Activated T-cell treated with anti-CD3 and anti-CD28 coated beads for 1 hour (primary cell): ENCODE measurements around the gene ACSL3.
"Not testable (repeated sequence)": the region's sequence is repeated elsewhere in the genome, so short reads cannot be mapped to it uniquely, and the experiment has no call there.

ENCODE experiments used
- DNase-seq: peaks from one replicate; pipeline ENCODE4 v3.0.0-alpha.2; 2020; ENCODE audit warnings: low read depth

ACSL3 gene

DNA sequence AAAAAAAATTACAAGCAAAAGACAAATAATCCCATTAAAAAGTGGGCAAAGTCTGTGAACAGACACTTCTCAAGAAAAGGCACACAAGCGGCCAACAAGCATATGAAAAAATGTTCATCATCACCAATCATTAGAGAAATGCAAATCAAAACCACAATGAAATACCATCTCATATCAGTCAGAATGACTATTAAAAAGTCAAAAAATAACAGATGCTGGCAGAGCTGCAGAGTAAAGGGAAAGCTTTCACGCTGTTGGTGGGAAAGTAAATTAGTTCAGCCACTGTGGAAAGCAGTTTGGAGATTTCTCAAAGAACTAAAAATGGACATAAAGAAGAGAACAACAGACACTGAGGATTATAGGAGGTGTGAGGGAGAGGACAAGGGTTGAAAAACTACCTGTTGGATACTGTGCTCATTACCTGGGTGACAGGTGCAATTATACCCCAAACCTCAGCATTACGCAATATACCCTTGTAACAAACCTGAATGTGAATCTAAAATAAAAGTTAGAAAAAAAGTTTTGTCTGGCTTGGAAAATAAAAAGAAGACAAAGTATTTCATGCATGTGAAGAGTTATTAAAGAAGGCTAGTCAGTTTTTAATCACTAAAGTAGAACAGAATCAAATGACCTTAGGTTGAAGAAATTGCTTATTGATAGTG, 8.7 kb upstream of the ACSL3 start:
- no peak for DNase-seq

DNA sequence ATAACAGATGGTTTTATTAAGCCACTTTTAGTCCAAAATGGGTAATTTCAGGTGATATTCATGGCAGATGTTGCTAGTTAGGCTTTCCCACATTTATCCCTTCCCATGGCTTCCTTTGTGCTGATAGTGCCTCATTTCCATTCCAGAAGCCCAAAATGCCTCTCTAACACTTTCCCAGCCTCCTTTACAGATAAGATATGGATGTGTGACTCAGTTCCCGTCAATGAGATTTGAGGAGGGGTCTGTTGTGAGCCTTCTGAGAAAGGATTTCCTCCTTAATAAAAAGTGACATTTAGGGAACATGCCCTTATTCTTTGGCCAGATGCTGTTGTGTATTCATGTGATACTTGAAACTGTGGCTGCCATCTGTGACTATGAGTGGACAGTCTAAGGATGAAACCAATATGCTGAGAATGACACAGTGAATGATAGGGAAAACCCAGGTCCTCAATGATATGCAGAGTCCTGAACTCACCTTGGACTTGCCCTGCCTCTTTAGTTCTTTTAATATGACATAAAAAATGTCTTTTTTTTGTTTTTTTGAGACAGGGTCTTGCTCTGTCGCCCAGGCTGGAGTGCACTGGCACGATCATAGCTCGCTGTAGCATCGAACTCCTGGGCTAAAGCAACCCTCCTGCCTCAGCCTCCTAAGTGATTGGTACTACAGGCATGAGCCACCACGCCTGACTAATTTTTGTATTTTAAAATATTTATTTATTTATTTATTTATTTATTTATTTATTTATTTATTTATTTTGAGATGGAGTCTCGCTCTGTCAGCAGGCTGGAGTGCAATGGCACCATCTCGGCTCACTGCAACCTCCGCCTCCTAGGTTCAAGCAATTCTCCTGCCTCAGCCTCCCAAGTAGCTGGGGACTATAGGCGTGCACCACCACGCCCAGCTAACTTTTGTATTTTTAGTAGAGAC, 5.8 kb upstream of the ACSL3 start:
- DNase-seq, result no peak

DNA sequence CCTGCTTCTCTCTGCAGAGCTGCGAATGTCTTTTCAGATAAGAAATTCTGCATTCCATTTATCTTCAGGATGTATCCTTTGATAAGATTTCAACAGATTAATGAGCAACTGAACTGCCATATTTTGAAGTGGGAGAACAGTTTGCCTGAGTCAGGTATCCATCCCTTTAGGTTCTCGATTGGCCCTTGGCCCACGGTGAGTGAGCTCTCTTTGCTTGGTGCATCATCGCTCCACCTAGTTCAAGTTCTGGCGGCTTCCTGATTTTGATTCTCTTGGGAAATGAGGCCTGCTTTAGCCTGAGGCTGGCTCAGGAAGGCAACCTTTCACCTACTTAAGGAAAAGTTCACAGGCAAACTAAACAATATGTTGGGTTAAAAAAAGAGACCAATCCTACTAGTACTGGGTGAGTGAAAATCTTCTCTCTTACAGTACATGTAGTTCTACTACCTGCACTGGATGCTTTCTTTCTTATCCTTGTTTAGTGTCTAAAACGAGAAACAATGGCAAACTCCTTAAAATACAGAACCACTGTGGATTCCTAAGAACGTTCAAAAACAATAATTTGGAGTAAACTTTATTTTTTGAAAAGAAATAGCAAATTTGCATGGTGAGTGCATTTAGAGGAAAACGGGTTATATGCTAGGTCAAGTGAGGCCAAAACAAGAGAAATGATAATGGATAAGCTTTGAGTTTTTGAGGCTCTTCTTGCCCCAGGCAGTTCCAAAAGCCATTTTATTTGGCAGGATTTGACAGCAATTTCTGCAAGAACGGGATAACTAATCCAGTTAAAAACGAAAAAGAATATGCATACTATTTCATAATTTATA, 837 bp upstream of the ACSL3 start:
- no peak for DNase-seq

DNA sequence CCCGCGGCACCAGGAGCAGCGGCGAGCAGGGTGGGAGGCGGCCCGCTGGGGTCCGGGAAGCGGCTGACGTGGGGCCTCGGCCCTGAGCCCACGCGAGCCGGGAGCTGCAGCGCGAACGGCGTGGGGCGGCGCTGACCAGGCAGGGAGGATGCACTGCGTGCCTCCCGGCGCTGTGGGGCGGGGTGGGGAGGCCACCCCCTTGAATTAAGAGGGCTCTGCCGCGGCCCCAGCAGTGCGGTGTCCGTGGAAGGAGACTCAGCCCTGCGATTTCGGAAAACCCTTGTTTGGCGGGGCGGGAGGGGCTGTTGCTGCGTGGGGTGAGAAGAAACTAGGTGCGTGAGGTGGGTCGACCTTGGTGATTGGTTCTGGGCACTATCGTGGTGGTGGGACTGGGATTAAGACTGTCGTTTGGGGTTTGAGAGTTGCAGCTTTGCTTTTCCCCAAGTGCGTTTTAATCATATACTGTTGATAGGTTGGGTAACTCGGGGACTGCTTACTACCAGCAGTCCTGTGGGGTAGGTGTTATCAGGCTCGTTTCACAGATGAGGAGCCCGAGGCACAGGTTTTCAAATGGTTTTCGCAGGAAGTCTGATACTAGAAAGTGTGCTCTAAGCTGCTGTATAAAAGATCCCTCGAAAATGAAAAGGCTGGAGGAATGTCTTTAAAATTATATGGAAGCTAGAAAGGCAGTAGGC, 722 bp downstream of the ACSL3 start:
- DNase-seq, result peak; percentile 10

DNA sequence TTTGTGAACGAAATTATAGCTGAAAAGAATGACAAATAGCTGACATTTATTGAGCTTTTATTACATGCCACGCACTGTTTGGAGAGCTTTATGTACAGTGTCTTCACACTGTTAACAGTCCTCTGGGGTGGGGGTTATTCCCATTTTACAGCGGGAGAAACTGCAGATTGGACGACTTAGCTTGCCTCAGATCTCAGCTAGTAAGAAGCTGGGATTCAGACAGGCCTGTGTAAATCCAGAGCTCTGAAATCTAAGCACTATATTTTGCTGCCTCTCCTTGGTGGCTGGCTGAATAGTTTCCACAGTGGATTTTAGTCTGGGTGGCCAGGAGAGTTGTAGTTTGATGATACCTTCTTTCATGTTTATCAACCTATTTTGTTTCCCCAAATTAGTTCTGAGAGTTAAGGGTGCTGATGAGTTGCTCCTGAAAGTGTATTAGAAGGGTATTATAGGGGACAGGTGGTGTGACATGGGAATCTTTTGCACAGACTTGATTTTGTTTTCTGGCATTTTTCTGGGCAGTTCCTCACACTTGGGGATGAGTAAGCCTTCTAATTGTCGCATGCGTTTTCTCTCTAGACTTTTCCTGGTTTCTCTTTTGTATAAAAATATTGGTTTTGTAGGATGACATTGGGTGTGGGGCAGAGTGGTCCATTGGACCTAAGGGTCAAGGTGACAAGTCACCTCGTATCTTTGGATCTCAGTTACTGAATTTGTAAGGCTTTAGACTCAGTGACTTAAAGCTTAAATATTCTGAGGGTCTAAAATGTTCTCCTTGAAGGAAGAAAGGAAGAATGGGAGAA, 1.5 kb downstream of the ACSL3 start:
- DNase-seq, result no peak

DNA sequence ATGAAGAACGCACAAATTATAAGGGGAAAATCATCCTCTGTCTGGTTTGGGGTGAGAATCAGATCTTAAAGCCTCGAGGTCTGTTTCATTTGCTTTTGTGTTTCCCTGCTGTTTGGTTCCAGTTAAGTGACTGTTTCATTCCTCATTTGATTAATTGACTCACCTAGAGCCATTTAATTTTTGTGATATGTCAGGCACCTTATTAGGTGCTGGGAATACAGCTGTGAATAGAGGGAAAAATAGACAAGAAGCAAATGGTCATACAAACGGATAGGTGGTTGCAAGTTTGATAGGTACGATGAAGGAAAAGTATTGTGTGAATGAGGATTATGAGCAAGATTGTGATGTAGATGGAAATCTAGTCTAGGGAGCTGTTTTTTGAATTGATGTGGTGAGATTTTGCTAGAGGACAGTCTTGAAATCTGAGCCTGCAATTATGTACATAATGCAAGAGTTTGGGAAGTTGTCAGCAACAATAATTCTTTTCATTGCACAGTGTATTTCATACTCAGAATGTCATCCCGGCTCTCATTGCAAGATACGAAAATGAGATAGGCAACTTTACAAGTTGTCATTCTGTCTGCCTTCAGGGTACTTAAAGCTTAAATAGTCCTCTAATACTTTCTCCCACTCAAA, 2.2 kb downstream of the ACSL3 start:
- DNase-seq, result no peak

DNA sequence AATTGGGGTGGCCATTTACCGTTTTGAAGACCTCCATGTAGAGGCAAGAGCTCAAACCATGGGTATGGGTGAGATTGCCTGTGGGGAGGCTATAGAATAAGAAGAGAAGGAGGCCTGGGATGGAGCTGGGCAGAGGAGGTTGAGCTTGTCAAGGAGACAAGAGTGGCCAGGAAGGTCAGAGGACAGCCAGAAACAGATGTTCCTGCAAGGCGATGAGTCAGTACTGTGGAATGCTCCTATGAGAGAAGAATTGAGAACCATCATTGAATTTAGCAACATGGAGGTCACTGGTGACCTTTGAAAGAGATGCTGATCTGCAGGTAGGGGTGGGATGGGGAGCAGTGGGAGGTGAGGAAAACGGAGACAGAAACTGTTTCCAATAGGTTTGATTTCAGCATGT, 3.5 kb downstream of the ACSL3 start:
- no peak for DNase-seq

DNA sequence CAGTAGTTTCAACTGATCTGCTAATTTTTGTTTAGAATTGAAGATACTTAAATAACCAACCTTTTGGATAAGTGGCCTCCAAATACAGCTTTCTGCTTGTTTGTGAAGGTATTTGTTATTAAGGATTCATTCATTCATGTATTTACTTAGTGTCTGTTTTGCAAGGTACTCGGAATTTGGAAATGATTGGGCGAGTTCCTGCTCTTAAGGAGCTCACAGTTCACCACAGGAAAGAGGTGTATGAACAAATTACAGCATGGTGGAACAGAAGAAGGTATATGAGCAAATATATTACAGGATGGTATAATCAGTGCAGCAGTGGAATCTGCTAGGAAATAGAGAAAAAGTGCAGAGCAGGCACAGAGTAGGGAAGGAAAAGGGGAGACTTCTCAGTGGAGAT, 4.5 kb downstream of the ACSL3 start:
- no peak for DNase-seq

DNA sequence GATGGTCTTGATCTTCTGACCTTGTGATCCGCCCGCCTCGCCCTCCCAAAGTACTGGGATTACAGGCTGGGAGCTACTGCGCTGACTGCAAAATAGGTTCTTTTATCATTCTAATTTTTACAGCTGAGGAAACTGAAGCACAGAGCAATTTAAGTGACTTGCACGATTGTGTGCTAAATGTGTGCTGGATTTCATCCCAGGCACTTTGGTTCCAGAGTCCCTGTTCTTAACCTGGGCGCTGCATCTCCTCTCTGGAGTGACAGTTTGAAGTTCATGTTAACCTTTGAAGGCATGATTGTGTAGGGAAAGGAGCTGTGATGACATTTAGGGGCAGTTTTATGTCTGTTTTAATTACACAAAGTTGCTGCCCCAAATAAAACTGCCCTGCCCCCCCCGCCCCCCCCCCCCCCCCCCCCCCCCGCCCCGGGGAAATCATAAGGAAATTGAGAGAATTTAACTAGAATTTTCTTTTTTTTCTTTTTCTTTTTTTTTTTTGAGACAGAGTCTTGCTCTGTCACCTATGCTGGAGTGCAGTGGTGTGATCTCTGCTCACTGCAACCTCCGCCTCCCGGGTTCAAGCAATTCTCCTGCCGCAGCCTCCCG, 5.6 kb downstream of the ACSL3 start:
- no peak for DNase-seq

DNA sequence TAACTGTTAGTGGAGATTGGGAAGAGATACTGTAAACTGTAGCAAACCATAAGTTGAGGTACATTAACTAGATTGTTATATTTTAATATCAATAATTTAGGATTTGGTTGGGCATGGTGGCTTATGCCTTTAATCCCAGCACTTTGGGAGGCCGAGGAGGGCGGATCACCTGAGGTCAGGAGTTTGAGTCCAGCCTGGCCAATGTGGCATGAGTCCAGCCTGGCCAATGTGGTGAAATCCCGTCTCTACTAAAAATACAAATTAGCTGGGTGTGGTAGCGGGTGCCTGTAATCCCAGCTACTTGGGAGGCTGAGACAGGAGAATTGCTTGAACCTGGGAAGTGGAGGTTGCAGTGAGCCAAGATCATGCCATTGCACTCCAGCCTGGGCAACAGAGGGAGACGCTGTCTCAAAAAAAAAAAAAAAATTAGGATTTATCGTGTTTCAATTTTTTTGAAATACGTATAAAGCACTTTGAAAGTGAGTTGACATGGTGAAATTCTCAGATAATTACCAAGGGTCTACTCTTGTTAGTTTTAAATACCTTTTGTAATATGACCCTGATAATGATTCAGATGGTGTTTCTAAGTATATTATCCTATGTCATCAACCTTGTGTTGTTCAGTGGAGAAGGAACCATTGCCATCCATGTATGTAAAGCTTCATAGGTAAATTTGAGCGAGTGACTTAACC, 7.9 kb downstream of the ACSL3 start:
- not testable (repeated sequence) for DNase-seq

DNA sequence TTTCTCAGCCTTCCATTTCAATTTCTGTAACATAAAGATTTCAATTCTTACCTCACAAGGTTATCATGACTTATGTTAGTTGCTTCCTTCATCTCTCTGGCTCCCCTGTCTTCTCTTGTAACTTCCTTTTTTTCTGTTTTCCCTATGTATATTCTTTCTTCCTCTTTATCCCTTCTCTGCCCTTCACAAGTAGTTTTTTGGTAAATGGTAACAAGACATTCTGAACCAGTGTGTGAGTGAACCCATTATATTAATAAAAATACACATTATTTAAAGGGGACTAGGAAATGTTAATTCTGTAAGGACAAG, 8.4 kb downstream of the ACSL3 start:
- DNase-seq, result no peak

DNA sequence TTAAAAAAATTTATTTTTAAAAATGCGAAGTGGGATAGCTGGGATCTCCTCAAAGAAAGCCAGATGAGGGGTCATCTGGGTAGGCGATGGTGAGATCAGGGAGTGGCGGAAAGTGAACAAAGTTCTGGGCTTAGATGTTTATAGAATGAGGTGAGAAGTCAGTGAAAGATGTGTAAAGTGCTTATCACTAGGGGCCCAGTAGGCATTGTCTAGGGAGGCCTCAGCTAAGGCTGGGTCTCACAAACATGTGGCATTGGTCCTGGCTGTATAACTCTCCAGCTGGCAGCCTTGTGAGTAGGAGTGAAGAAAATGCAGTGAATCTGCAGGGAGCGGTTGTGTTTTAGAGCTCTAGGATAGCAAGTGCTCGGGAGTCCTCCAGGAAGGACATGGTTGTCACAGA, 10.5 kb downstream of the ACSL3 start:
- DNase-seq, result no peak

DNA sequence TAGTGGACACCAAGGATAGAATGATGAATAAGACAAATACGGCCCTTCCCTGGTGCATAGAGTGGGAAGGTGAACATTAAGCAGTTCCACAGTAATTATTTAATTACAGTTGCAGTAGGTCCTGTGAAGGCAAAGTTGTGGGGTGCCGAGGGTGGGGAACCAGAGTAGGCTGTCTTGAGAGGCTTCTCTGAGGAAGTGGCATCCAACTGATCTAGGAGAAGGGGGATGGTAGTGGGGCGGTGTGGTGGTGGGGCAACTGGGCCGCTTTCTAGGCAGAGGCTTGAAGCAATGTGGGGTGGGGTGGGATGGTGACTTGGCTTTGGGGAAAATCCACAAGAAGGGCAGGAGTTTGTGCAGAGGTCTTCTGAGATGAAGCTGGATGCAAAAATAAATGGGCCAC, 11.7 kb downstream of the ACSL3 start:
- DNase-seq, result no peak

DNA sequence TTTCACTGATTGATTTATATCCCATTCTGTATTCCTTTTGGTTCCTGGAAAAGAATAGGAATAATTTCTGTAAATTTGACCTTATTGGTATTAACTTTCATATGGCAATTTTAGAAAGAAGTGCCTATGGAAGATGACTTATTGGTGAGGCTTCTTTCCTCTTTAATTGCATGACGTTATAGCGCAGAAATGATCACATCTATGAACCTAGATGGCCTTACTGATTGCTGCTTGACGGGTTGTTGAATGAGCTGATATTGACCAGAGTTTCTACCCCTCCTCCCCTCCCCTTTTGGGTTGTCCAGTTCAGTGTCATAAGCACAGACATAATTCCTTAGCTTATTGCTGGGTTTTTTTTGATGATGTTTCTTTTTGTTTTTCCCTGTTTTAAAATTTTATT, 14.6 kb downstream of the ACSL3 start:
- DNase-seq, result no peak

DNA sequence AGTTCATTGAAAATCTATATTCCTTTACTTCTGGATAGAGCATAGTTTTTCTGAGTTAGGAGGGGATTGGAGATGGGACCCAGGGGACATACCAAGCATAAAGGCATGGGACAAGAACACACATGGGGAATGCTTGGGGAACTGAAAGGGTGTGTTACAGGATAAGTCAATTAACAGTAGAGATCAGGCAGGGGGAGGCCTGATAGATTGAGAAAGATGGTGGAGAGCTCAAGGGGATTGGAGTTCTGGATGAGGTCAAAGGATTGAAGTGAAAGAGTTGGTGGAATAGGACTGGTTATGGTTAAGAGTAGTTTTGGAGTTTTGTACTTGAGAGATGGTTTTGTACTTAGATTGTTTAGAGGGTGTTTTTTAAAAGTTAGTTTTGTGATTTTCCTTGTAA, 16.1 kb downstream of the ACSL3 start:
- DNase-seq, result no peak

DNA sequence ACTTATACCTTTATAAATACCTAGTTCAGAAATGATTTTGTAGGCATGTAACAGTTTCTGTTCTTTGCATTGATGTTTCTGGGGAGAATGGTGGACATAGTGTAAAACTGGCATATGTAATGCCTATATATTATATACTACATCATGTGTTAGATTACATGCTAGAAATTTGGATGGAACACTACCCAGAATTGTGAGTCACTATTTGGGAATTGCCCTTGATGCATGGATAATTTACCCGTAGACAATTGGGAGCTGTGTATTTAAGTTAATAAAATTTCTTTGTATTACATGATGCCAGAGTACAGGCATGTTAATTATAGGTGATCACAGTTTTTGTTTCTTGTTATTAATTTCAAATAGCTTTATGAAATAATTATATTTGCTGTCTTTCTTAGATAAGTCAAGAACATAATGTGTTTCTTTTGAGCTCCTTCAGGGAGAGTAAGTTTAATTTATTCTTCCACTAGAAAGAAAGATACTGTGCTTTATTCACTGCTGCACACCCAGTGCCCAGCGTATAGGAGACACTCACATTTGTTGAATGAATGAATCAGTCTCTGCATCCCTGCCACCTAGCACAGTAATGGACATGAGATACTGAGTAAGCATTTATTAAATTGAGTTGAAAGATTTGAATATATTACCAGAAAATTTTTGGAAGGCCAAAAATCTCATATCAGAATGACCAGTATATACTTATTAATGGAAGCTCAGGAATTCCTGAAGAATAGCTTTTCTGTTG, 16.9 kb downstream of the ACSL3 start:
- no peak for DNase-seq

DNA sequence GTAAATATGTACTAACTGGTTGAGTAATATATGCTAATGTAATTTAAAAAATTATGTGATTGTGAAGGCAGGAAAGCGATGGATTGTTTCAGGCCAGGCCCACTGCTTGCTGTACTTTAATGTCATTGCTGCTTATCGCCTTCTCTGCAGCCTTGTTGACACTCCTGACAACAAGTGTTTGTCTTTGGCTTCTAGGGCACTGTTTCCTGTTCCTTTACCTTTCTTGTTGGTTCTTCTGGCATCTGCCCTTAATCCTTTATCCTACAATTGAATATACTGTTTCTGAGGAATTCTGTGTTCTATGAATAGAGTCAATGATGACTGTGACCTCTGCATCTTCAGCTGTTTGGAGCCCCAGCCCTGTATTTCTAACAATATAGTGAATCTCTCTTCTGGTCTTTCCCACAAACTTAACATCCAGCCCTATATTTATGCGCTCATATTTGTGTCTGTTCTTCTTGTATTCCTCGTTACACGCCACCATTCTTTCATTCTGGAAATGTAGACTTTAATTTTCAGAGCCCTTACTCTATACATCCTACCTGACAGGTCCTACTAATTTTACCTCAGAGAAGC, 17.6 kb downstream of the ACSL3 start:
- no peak for DNase-seq

DNA sequence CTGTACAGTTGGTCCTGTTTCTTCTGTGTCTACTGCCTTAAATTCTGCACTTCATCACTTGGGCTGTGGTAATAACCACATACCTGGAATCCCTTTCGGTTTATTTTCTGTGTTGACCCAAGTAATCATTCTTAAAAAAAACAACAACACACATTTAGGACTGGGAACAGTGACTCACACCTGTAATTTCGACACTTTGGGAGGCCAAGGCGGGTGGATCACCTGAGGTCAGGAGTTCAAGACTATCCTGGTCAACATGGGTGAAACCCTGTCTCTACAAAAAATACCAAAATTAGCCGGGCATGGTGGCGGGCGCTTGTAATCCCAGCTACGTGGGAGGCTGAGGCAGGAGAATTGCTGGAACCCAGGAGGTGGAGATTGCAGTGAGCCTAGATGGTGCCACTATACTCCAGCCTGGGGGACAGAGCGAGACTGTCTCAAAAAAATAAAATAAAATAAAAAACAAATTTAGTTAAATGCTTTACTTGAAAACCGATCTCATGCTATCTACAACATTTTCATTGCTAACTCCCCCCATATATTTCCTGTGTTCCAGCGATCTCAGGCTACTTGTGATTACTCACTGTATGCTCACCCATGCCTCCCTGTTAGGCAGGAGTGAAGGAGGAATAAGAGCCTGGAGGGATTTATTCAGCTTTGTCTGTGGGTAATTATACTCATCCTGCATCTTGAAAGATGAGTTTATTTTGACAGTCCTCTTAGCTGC, 18.2 kb downstream of the ACSL3 start:
- no peak for DNase-seq
